Activated CD8-positive, alpha-beta memory T cell treated with anti-CD3 and anti-CD28 coated beads for 1 hour (primary cell): ENCODE measurements around the gene DENND6A.
"Not testable (repeated sequence)": the region's sequence is repeated elsewhere in the genome, so short reads cannot be mapped to it uniquely, and the experiment has no call there.

ENCODE experiments used
- DNase-seq, 2 donors: peaks; one replicate each; pipeline ENCODE4 v3.0.0-alpha.2; 2020; ENCODE audit warnings: low read depth in 1 of 2; ENCODE audit errors: extremely low read depth in 1 of 2

DENND6A gene

GRCh38 chr3:57646723-57647122 lies 46.2 kb downstream of the DENND6A start:
- DNase-seq: no peak

- DNase-seq: no peak
Measured at GRCh38 chr3:57644740-57645139, 48.1 kb downstream of the DENND6A start.

- no peak for DNase-seq
Measured at GRCh38 chr3:57637391-57637790, 55.5 kb downstream of the DENND6A start.

- DNase-seq: not testable (repeated sequence)
Measured at GRCh38 chr3:57634259-57634658, 58.6 kb downstream of the DENND6A start.

GRCh38 chr3:57627976-57628375 lies 64.9 kb downstream of the DENND6A start:
- DNase-seq: no peak

- no peak for DNase-seq
Measured at GRCh38 chr3:57624801-57625200, 68.1 kb downstream of the DENND6A start.

GRCh38 chr3:57622362-57622761 lies 70.5 kb downstream of the DENND6A start:
- no peak for DNase-seq

GRCh38 chr3:57617739-57618138 lies 75.1 kb downstream of the DENND6A start:
- DNase-seq: no peak

- no peak for DNase-seq
Measured at GRCh38 chr3:57616233-57616632, 76.6 kb downstream of the DENND6A start.

GRCh38 chr3:57611870-57612269 lies 81.0 kb downstream of the DENND6A start:
- not testable (repeated sequence) for DNase-seq

GRCh38 chr3:57605683-57606082 lies 87.2 kb downstream of the DENND6A start:
- DNase-seq: no peak

- DNase-seq: no peak
Measured at GRCh38 chr3:57604971-57605370, 87.9 kb downstream of the DENND6A start.

GRCh38 chr3:57600195-57600594 lies 92.7 kb downstream of the DENND6A start:
- DNase-seq: no peak

GRCh38 chr3:57598765-57599360 lies 94.0 kb downstream of the DENND6A start:
- no peak for DNase-seq

- peak; percentile 95 to 98 for DNase-seq
Measured at GRCh38 chr3:57597127-57597923, 95.6 kb downstream of the DENND6A start, which contains the start of gene ARF4. Gene ARF4, minus strand, starts transcription at chr3:57597344. Its CDS starts 204 bp downstream, at chr3:57597140.

- DNase-seq: peak in 1 of 2 donors; percentile 48
Measured at GRCh38 chr3:57596495-57597126, 96.3 kb downstream of the DENND6A start.

- DNase-seq: no peak
Measured at GRCh38 chr3:57594576-57594975, 98.3 kb downstream of the DENND6A start.

GRCh38 chr3:57594144-57594543 lies 98.7 kb downstream of the DENND6A start:
- DNase-seq: no peak

GRCh38 chr3:57592306-57592705 lies 100.6 kb downstream of the DENND6A start:
- no peak for DNase-seq

GRCh38 chr3:57587905-57588304 lies 105.0 kb downstream of the DENND6A start:
- DNase-seq: no peak

GRCh38 chr3:57586778-57587177 lies 106.1 kb downstream of the DENND6A start:
- no peak for DNase-seq

GRCh38 chr3:57583544-57583943 lies 109.3 kb downstream of the DENND6A start:
- no peak for DNase-seq
